ENCODE results near the gene CHIT1.

Gene CHIT1

GRCh38 chr1:203177036-203177405 is 52.5 kb downstream of the CHIT1 start:
- FAIRE-seq = no peak
- no peak for DNase-seq (ENCODE audit: insufficient read length, low spot score)

GRCh38 chr1:203176273-203177035 is 53.0 kb downstream of the CHIT1 start:
- no peak for FAIRE-seq
- no peak for DNase-seq (ENCODE audit: insufficient read length, low spot score)

- FAIRE-seq (no peak), DNase-seq (ENCODE audit: insufficient read length, low spot score) (no peak)
These were observed 53.6 kb downstream of the CHIT1 start for GRCh38 chr1:203175827-203176241.

GRCh38 chr1:203175237-203175826 is 54.1 kb downstream of the CHIT1 start, which contains the start of gene MYBPH:
MYBPH (minus strand) TSS chr1:203175826; CDS start chr1:203175755, 71 bp downstream.
- FAIRE-seq (no peak), DNase-seq (ENCODE audit: insufficient read length, low spot score) (no peak)

- FAIRE-seq = no peak
- DNase-seq (ENCODE audit: insufficient read length, low spot score) = no peak
These were observed 55.0 kb downstream of the CHIT1 start for GRCh38 chr1:203174324-203174985.

GRCh38 chr1:203173566-203173965 is 55.9 kb downstream of the CHIT1 start:
- DNase-seq (ENCODE audit: insufficient read length, low spot score) (peak; percentile 83), FAIRE-seq (peak; percentile 79)

GRCh38 chr1:203173011-203173555 is 56.4 kb downstream of the CHIT1 start:
- DNase-seq (ENCODE audit: insufficient read length, low spot score) (no peak), FAIRE-seq (no peak)

GRCh38 chr1:203172184-203173010 is 57.1 kb downstream of the CHIT1 start:
- DNase-seq (ENCODE audit: insufficient read length, low spot score) (peak; percentile 79), FAIRE-seq (no peak)

GRCh38 chr1:203171341-203172183 is 57.9 kb downstream of the CHIT1 start:
- FAIRE-seq = no peak
- DNase-seq (ENCODE audit: insufficient read length, low spot score) = no peak

- FAIRE-seq = no peak
These were observed 58.7 kb downstream of the CHIT1 start for GRCh38 chr1:203170625-203171330.

GRCh38 chr1:203169770-203170520 is 59.5 kb downstream of the CHIT1 start:
- no peak for DNase-seq (ENCODE audit: insufficient read length, low spot score)
- no peak for FAIRE-seq

More at GRCh38 chr1:203170625-203171330, 58.7 kb downstream of the CHIT1 start:
- no peak for DNase-seq (ENCODE audit: insufficient read length, low spot score)

GRCh38 chr1:203168991-203169390 is 60.5 kb downstream of the CHIT1 start:
- FAIRE-seq = no peak
- no peak for DNase-seq (ENCODE audit: insufficient read length, low spot score)

GRCh38 chr1:203168256-203168786 is 61.2 kb downstream of the CHIT1 start:
- no peak for FAIRE-seq
- no peak for DNase-seq (ENCODE audit: insufficient read length, low spot score)

GRCh38 chr1:203167913-203168200 is 61.6 kb downstream of the CHIT1 start:
- DNase-seq (ENCODE audit: insufficient read length, low spot score) = no peak
- FAIRE-seq = no peak

- no peak for DNase-seq (ENCODE audit: insufficient read length, low spot score)
- no peak for FAIRE-seq
These were observed 62.2 kb downstream of the CHIT1 start for GRCh38 chr1:203167026-203167912.

- FAIRE-seq = no peak
- DNase-seq (ENCODE audit: insufficient read length, low spot score) = no peak
These were observed 63.1 kb downstream of the CHIT1 start for GRCh38 chr1:203166192-203166940.
